Thyroid gland (tissue), 4 donors: ENCODE data around the gene MESD.

ENCODE experiments used
- CTCF ChIP-seq, 6 experiments: fragments of 200-600 bp in 3 of 6; fragments of 450-650 bp in 3 of 6; sonication (generic) in 3 of 6; IDR thresholded peaks; one replicate each; pipeline ENCODE4 v1.5.1; 2016 to 2019; ENCODE audit warnings: antibody characterized with exemption in 6 of 6, mild to moderate bottlenecking in 2 of 6, inconsistent platforms in 1 of 6, moderate library complexity in 1 of 6
- POLR2A ChIP-seq, 2 donors: fragments of 450-650 bp; IDR thresholded peaks; one replicate each; pipeline ENCODE4 v1.6.1; 2017; ENCODE audit warnings: antibody characterized with exemption in 2 of 2, mild to moderate bottlenecking in 2 of 2, moderate library complexity in 1 of 2

DNA sequence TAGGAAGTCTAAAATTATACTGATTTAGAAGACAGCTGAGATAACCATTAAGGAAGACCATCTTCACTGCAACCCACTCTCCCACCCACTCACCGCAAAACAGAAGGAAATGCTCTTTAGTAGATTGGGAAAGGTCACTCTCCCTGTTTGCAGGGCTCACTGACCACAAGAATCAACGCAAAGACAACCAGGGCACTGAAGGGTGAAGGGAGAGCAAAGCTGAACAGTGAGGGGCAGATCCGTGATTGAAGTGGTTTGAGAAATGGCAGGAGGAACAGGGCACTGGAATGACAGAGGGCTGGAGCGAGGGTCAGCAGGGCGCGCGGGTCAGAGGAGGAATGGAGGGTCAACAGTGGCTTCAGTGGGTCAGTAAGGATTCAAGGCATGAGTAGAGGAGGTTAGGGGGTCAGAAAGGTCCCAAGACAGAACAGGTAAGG is 520 bp downstream of the MESD start:
- TF ChIP-seq CTCF (IDR thresholded peaks at IDR 0.05) (no peak), POLR2A (IDR thresholded peaks at IDR 0.05) (no peak)
